Activated CD4-positive, alpha-beta T cell treated with anti-CD3 and anti-CD28 coated beads, Interleukin-2, amount 50 U/mL, for 4 hours (primary cell): ENCODE measurements around the gene ECE1.
"Not testable (repeated sequence)": the region's sequence is repeated elsewhere in the genome, so short reads cannot be mapped to it uniquely, and the experiment has no call there.

ENCODE experiments used
- DNase-seq, 2 experiments: peaks; one replicate each; pipeline ENCODE4 v3.0.0-alpha.2; 2020

Gene ECE1

DNA sequence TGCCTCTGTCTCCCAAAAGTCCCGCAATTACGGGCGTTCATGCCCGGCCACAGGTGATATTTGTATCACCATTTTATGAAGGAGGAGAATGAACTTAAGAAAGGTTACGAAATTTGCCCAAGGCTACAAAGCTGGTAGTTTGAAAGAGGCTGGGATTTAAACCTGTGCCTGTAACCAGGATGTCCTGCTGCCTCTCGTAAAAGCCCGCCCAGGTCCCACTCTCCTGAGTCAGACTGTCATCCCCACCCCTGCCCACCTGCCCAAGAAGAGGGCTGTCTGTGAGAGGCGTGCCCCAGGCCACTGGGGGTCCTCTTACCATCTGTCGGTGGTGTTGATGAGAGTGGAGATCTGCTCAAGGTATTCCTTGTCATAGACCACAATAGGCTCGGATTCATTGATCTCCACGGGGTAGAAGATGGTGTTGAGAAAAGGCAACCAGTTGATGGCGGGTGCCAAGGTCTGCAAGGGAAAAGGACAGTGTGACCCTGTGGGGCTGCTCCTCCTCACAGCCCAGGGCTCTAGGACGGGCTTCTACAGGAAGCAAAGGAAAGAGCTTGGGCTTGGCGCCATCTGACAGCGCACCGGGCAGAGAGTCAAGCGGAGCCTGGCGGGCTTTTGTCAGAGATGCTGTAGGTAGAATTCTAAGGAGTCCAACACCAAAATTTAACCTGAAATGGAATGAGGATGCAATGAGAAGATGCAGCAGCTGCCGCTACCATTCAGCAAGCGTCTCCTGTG lies 43.2 kb downstream of the ECE1 start:
- DNase-seq, result no peak

DNA sequence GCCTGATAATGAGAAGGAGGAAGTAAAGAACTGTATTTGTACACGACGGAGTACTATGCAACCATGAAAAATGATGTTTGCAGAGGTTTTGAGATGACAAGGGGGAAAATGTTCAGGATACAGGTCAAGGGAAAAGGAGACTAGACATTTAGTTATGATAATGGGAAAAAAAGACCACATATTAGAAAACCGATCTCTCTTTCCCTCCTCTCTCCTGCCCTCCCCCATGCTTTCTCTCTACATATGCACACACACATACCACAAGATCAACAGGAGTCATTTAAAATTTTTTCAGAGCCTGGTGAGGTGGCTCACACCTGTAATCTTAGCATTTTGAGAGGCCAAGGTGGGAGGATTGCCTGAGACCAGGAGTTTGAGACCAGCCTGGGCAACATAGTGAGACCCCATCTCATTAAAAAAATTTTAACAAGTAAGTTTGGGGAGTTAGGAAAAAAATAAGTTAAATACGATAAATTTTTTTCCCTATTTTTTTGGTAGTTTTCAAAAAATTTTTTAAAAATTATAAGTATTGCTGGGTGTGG lies 44.5 kb downstream of the ECE1 start:
- no peak for DNase-seq

DNA sequence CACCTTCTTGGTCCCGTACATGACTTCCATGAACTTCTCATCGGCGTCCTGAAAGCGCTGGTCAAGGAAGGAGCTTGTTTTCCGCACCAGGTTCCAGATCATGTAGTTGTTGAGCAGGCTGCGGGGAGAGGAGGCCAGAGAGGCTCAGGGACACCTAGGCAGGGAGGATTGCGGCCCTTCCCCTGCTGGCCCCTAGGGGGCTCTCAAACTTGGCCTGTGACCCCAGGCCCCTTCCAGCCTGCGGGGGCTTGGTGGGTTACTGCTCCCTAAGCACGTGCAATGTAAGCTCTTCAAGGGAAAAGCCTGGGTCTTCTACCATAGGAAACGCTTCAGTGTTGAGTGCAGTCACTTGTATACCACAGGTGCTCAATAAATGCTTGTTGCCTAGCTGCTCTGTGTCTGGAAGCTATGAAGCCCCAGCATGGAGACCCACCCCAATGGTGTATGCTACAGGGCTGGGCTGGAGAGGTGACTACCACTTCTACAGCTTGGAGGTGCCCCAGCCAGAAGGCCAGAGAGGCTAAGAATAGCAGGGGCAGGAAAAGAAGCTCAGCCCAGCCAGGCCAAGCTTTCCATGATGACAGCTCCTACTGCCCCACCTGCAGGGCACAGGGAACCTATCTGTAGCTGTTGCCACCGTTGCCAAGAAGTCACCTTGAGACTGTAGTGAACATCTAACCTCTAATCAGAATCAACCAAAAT lies 45.1 kb downstream of the ECE1 start:
- DNase-seq, result no peak

DNA sequence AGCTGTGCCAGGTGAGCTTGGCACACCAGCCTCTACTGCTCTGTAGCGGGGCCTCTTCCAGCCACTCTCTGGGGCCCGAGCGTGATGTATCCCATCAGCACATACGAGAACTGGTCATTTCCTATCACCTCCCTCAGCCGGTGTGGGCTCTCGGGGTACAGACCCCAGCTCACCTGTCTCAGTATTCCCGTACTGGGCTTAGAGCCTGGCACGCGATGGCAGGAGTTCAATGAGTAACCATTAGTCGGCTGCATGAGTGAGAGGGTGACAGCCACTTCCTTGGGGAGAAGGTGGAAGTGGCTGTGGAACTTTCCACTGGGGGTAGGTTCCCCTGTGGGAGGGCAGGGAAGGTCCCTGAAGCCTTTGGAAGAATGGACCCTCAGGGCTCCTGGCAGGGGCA lies 46.1 kb downstream of the ECE1 start:
- no peak for DNase-seq

DNA sequence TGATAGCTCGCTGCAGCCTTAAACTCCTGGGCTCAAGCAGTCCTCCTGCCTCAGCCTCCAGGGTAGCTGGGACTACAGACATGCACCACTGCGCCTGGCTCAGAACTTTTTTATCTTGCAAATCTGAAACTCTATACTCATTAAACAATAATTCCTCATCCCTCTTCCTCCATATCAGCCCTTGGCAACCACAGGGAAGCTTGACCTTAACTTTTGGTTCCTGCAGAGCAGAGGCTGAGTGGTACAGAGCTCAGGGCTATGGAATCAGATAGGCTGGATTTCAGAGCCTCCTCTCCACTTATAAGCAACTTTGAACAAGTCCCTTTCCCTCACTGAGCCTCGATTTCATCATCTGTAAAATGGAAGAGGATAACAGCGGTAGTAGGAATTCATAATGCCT lies 47.4 kb downstream of the ECE1 start:
- DNase-seq, result no peak

DNA sequence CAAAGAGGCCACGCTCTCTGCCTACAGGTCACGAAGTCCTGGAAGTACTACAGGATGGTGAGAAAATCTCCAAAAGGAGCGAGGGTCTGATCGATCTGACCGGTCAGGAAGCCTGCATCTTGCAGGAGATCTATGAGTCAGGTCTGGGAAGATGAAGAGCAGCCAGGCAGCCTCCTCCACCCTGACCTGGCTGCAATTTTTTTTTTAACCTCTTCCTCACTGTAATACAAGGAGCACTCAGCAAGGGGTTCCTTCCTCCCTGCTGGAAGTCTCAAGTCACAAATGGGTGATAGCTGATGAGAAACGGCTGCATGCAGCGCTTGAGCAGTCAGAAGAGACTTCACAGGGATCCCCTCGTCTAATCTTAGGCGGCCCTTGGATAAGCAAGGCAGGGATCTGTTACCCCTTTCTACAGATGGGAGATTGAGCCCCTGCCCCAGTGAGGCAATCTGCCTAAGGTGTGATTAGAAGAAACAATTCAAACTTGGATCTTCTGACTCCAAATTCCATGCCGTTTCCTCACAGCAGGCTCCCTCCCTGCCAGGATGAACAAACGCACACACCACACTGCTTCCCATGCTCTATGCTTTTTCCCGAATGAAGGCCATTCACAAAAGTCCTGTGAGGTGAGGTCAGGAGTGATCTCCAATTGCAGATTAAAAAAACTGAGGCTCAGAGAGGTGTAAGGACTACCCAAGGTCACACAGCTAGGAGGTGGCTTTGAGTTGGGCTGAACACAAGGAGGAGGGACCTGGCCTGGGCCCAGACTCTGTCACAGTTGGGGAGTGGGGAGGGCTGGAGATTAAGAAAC lies 48.3 kb downstream of the ECE1 start:
- DNase-seq, result no peak

DNA sequence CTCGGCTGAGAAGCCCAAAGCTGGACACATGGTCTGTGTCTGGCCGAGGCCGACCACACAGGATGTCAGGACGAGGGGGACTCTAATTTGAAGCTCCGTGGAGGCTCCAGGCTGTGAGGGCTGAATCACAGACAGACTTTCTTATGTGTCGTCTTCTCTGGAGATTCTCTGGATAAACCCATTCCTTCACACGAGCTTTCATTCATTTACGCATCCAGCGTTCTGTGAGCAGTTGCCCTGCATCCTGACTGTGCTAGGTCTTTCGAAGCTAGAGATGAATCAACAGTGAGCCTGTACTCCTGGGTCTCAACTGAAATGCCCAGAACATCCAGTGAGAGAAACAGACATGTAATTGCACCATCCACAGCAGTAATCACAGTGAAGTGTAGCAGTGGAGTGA lies 49.6 kb downstream of the ECE1 start:
- no peak for DNase-seq

DNA sequence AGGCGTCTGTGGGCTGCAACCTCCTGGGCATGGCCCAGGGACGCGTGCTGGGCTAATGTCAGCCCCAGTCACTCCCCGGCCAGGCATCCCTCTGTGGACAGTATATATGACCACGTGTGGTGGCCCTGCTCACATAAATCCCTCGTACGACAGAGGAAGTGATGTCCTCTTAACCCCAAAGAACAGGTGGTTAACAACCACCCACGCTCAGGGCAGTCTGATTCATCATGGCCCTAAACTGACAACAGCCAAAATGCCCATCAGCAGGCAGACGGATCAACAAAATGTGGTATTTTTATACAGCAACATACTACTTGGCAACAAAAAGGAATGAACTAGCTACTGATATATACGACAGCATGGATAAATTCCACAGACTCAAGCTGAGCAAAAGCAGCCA lies 51.0 kb downstream of the ECE1 start:
- DNase-seq, result no peak

DNA sequence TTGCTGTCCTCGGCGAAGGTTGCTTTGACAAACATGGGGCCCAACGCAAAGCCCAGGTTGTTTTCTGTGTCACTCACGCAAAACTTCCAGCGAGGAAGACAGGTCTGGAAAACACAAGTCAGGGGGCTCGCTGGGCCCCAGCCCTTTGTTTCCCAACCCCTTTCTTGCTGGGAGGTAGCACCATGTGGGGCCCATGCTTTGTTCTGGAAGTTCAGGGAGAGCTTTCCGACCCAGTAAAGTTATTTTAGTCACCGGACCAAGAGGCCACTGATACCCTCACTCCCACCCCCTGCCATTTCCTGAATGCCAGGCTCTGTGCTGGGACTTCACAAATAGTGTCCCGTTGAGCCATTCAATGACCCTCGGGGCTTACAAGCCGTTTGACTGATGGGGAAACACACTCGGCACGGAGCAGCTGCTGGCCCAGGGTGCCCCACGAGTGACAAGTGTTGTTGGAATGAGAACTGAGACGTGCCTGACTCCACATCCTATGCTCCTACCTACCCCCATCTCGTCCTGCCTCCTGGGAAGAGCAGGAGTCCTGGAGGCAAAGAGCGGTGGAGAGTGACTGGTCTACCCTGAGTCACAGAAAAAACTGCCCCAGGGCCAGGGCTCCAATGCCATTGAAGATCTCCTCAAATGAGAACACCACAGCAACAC lies 52.0 kb downstream of the ECE1 start:
- DNase-seq, result no peak

DNA sequence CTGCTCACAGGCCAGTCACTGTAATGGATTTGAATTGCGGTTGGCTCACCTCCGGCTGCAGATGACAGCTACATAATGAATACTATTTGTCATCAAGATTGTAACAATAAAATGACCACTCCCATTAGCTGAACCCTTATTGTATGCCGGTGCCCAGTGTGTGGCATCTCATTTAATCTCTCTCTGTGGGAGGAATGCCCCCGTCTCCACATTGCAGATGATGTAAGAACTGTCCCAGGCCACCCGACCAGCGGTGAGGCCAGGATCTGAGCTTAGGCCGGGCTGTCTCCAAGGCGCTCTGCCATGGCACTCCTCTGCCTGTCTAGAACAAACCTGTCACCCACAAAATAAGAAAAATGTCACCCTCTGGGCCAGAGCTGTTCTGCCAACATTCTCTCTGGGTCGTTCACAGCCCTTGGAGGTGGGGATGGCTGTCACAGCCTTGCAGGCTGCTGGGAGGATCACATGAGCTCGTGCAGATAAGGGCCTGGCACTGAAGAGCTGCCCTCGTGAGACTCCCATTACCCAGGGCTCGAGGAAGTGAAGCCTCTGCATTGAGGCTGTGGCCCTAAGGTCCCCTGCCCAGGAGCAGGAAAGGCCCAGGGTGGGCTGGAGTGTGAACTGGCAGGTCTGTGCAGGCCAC lies 52.7 kb downstream of the ECE1 start:
- DNase-seq, result no peak

DNA sequence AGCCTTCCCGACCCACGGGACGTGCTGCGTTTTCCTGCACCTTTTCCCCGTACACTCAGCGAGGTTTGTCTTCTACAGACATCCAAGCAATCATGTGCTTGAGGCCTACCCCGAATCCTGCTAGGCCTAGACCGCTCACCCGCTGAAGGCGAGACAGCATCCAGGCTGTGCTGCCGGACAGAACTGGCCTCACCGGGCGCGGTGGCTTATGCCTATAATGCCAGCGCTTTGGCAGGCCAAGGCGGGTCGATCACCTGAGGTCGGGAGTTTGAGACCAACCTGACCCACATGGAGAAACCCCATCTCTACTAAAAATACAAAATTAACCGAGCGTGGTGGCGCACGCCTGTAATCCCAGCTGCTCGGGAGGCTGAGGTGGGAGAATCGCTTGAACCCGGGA lies 54.1 kb downstream of the ECE1 start:
- no peak for DNase-seq

DNA sequence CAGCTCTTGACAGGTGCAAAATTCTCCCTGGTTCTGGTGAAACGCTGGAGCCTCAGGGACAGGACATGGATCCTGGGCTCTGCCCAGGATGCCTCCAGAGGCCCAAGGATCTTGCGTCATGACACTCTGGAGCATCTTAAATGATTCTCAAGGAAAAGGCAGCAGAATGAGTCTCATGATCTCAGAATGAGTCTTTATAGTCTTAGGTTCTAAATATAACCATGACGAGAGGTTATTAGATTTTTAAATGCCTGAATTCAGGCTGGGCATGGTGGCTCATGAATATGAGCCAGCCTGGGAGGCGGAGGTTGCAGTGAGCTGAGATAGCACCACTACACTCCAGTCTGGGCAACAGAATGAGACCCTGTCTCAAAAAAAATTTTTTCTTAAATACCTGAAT lies 55.5 kb downstream of the ECE1 start:
- no peak for DNase-seq

DNA sequence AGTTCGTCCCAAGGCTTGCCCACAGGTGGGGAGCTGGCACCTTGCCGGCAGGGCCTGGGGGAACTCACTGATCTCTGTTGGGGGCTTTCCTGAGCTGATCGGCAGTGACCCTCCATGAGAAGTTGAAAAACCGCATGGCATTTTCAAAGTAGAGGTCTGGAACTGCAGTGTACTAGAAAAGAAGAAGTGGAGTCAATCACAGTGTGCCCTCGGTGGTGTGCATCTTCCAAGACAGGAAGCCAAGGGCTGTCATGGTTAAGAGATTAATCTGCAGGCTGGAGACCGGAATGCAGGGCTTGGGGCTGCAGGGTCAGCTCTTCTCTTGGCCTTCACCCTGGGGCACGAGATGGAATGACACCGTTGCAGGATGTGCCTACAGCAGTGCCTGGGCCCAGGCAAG lies 56.8 kb downstream of the ECE1 start:
- DNase-seq, result no peak

DNA sequence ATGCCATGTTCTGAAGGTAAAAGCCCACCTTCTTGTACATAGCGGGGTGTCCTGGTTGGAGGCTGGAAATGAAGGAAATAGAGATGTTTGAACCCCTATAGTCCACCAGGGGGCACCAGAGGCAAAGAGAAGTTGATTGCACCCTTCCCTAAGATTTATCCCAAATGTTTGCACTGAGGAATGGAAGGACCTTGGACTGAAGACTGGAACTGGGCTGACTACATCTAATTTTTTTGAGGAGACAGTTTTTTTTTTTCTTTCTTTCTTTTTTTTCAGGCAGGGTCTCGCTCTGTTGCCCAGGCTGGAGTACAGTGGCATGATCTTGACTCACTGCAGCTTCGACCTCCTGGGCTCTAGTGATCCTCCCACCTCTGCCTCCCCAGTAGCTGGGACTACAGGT lies 58.2 kb downstream of the ECE1 start:
- peak; percentile 12 to 15 for DNase-seq

DNA sequence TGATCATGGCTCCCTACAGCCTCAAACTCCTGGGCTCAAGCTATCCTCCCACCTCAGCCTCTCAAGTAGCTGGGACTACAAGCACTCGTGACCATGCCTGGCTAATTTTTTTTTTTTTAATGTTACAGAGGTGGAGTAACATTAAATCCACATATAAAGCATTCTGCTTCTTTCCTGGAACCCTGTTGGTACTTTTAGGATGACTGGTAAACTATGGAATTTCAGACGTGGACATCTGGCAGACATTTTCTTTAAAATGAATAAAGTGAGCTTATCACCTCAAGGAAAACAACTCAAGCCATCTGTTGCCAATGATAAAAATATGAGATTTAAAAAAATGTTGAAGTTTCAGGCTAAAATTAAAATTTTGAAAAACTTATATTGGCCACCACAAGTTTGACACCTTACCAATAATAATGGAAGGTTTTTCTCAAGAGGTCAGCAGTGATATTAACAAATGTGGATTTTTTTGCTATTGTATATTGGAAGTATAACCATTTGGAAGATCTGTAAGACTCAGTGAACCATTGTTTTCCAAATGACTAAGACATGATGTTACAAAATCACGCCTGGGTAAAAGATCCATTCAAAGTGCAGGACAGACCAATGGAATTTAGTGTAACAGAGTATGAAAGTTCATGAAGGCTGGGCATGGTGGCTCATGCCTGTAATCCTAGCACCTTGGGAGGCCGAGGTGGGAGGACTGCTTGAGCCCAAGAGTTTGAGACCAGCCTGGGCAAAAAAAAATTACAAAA lies 60.8 kb downstream of the ECE1 start:
- DNase-seq, result no peak

DNA sequence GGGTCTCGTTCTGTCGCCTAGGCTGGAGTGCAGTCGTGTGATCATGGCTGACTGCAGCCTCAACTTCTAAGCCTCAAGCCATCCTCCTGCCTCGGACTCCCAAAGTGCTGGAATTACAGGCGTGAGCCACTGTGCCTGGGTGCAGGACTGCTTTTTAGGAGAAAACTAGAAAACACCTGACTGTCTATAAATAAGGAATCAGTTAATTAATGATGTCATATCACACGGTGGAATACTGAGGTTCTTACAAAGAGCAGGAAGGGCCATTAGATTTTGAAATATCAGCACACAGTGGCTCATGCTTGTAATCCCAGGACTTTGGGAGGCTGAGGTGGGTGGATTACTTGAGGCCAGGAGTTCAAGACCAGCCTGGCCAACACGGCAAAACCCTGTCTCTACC lies 62.0 kb downstream of the ECE1 start:
- DNase-seq, result not testable (repeated sequence)

DNA sequence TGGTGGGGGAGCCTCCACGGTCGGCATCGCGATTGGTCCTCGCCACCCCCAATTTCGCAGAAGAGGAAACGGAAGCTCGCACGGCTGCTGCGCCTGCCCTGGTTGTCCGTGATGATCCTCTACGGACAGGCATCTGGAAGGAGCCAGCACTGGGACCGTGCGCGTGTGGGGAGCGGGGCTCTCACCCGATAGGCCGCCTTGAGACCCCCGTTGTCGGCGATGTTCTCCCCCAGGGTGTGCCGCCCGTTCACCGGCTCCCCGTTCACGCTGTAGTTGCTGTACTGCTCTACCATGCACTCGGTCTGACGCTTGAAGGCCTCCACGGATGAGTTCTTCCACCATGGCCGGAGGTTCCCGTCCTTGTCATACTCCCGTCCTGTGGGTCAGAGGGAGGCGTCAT lies 65.2 kb downstream of the ECE1 start:
- DNase-seq, result no peak

DNA sequence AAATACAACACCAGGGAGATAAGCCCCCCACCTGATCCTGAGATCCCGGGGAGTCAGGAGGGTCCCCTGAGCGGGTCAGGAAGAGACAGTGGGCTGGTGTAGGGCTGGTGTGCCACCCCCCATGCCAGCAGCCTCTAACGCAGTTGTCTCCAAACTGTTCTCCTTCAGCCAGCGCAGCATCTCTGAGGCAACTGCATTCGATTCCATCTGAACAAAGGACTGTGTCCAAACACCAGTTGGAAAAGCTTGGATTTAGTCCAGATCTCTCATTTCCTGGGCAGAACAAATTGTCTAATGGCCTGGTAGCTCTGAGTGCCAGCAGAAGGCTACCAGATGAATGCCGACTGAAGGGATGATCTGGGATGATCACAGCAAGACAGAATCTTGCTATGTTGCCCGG lies 69.4 kb downstream of the ECE1 start:
- DNase-seq, result no peak

DNA sequence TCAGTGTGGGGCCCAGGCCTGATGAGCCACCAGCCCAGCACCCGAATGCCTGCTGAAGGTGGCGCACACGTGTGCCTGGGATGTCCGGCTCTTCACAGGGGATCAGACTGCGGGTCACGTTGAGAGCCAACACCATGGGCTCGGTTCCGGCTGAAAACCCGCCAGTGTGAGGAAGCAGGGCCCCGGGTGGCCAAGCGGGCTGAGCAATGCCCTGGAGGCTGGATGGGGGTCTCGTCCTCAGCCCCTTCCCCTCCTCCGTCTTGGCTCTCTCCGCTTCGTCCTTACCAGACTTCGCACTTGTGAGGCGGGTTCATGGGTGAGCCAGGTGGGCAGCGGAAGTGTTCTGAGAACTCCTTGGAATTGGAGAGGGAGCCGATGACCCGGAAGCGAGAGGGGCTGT lies 70.6 kb downstream of the ECE1 start:
- DNase-seq, result no peak

DNA sequence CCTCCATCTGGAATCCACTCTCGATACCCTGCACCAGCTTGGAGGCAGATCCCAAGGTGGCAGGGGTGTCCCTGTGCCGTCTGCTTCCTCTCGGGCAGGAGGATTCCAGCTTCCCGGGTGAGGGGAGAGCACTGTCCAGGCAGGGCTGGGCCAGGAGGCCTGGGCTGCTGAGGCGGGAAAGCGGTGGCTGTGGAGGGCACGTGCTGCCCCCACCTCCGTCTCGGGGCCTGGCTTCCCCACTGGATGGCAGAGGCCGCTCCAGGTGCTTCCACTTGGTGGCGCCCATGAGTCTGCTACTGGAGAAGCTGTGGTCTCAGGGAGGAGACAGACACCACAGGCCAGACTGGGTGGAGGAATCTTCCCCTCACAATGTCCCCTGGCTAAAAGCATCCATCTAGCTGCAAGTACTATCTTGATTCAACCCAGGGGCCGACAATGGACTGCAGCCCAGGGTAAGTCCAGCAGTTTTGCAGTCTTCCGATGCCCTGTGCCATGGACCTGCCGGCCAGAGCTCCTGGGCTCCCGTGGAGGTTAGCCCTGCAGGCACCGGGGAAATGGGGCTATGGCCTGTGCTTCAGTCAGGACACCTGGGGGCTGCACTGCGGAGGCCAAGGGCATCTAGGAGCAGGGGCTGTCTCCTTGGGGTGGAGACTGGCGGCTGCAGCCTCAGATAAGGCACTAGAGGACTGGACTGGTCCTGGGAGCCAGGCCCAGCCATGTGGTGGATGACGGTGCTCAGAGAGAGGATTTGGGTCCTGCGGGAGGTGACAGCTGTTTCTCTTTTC lies 72.3 kb downstream of the ECE1 start:
- peak; percentile 6 to 12 for DNase-seq
